HG02973 (cell line): Measurements from ENCODE around the gene LY86.

Experiments
- ATAC-seq: cut with Tn5 transposase; IDR thresholded peaks from one replicate; pipeline ENCODE4 v1.9.1; 2021; ENCODE audit warnings: moderate library complexity; ENCODE audit not compliant: unreplicated experiment

LY86 gene

DNA sequence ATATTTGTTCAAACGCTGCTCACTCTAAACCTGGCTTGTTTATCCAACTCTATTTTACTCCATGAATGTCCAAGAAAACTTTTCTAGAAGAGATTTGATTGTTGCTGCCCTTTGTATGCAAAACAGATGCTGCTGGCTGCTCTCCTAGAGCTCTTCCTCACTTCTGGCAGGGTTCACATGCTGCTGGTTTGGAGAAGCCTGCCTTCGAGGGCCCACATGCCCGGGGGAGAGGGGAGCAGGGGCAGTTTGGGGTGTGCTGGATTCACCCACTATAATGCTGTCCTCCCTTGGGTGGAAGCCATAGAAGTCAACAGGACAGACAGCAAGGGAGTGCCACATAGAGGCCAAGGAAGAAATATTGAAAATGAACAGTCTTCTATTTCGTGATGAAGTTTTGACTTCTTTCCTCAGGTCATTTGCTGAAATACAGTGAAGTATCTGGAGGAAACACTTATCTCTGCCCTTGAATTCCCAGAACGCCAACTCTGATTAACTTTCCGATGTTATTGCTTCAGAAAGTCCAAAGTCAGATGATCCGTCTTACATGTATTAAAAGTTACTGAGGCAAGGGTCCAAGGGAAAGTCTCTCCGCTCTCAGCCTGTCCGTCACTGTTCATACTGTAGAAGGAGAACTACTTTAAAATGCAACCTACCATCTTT, 32.4 kb downstream of the LY86 start:
- ATAC-seq: no peak

DNA sequence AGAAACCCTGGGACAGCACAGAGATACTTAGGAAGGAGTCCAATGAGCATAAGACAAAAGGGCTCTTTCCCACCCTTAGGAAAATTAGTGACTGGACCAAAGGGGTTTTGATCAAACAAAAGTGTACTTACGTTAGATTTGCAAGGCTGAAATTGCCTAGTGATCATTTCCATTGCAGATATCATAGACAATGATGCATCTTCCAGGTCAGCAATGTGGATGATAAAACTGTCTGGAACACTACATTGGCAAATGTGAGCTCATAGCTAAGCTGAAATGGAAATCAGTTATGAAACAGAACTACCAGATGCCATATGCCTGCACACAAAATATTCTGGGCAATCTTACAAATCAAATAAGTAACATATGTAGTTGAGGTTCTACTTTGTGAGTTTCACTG, 34.0 kb downstream of the LY86 start:
- ATAC-seq: no peak

DNA sequence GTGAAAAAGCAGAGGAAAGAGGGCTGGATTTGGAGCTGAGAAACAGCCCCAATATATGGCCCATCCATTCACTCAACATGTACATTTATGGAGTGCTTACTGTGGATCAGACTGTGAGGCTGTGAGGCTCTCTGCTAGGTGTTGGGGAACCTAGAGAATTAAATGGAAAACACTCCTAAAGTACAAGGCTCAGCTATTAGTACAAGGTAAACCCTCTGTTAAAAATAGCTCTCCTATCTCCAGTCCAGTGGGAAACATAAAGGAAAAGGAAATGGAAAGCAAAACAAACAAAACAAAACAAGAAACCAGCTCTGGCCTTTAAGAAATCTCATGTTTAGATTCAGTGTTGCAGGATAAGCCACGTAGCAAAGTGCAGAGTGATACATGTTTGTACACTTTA, 35.0 kb downstream of the LY86 start:
- no peak for ATAC-seq

DNA sequence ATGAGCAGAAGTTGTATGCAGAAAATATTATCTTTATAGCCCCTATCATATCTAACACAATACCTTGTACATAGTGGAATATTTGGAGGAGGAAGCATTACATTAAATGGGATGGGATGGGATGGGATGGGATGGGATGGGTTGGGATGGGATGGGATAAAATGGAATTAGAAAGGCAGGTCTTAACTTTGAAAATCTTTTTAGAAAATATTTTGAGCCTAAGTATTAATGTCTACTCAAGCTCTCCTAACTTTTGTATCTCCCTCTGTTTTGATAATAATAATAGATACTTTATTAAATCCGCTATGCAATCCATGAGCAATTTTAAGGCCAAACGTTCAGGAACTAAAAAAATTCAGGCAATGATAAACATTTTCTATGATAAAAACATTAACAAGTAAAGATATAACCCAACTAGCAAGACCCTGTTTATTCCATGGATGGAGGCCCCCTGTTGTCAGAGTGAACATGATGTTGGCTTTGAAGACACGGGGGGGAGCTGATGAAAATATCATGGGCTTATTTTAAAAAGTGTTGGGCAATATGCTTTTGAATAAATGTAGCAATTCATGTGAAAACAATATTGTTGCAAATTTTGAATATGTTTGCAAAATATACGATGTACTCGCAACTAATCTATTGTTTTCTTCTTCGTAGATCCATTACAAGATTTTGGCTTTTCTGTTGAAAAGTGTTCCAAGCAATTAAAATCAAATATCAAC, 35.9 kb downstream of the LY86 start:
- no peak for ATAC-seq

DNA sequence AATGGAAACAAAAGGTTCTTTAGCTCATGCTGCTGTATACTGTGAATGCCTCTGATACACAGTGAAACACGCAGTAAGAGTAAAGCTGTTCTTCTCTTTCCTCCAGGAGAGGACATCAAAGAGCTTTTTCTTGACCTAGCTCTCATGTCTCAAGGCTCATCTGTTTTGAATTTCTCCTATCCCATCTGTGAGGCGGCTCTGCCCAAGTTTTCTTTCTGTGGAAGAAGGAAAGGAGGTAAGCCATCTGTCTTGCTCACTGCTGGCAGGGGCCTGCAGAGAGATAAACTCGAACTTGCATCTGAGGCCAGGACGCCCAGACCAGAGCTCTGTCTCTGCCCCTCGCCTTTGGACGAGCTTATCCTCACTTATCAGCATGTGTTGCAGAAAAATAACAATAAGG, 37.7 kb downstream of the LY86 start:
- ATAC-seq: no peak

DNA sequence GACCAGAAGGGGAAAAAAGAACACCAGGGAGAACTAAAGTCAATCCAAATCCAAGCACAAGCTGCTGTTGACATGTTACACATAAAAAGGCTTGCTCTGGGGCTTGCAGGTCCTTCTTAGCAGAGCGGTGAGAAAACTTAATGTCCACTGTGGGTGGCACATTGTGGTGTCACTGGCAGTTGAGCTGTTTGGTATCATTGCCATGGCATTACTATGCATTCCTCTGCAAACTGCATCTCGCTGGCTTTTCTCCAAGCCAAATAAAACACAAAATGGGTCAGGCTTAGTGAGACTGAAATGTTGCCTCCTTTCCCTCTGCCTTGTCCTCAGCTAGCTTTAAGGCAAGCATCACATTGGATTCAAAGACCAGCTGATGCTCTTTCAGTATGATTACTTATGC, 40.9 kb downstream of the LY86 start:
- no peak for ATAC-seq

DNA sequence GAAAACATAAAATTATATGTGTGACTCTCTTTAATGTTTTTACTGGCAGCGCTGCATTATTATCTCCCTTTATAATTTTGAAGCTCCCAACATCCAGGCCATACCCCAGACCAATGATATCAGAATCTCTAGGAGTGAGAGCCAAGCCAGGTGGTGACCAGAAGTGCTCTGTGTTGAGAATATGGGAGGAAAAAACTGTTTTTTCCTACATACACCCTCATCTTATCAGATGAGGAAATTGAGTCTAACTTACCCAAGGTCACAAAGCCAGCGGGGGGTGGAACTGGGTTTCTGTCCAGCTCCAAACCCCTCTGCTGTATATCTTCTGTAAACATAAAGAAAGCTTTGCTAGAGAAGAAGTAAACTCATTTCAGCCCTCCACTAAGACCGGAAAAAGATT, 42.5 kb downstream of the LY86 start:
- no peak for ATAC-seq

DNA sequence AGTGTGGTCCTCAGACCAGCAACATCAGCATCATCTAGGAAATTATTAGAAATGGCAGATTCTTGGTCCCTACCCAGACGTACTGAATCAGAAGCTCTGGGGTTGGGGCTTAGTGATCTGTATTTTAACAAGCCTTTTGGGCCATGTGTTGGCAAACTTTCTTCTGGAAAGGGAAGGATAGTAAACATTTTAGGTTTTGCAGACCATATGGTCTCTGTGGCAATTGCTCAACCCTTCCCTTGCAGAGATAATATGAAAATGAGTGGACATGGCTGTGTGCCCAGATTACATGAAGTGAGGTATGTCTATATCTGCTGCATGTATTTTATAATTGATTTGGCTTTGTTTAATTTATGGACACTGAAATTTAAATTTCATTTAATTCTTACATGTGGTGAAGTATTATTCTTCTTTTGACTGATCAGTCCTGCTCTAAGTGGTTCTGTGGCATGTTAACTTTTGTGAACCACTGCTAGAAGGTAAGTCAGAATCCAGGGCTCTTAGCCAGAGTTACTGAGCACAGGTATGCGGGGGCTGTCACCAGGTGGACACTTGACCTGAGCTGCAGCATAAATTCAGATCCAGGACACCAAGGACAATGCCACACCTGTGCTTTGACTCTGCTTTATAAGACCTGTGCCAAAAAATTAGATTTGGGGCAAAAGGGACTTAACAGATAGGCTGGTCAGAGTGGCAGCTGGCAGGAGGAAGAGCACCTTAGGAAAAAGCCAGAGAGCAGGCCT, 43.2 kb downstream of the LY86 start:
- no peak for ATAC-seq

DNA sequence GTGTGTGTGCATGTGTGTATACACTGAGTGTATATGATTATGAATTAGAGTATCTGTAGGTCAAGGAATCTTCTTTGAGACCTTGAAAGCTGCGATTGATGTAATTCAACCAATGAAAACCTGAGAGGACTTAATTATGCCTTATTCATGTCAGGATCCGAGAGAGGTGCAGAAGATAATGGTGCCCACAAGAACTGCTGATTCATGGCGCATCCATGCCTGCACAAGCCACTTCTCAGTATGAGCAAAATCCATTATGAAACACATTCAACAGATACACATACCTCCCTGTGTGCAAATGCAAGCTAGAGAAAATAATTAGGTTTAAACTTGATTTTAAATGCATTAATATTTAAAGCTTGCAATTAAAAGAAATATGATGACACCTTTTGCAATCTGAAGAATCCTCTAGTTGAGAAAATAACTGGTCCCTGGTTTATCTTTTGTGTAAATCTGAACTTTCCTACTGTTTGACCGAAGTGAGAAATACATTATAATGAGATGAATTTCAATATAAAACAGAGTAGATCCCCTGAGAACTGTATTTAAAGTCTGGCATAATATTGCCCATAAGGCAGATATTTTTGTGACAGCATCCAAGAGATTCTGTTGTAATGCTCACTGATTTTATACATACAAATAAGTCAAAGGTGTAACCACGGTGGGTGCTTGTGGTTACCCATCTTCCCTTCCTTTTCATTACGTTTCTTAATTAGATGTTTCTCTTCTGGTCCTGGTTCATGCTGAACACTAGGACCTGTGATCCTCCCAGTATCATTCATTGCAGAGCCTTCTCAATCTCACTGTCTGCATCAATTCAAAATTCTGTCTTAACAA, 45.6 kb downstream of the LY86 start:
- no peak for ATAC-seq

DNA sequence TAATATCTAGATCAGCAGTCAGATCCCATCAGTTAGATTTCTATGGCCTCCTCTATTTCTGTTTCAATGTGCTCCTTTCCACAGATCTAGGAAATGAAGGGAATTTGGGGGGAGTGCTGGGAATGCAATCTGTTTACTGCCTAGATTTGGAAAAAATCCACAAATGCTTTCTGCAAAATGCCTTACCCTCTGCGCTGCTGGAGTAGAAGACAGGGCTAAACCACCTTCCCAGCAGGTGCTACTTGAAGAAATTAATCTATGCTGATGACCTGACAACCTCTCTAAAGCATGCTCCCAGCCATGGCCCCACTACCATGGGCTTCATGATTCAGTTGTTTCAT, 46.2 kb downstream of the LY86 start:
- ATAC-seq: no peak

DNA sequence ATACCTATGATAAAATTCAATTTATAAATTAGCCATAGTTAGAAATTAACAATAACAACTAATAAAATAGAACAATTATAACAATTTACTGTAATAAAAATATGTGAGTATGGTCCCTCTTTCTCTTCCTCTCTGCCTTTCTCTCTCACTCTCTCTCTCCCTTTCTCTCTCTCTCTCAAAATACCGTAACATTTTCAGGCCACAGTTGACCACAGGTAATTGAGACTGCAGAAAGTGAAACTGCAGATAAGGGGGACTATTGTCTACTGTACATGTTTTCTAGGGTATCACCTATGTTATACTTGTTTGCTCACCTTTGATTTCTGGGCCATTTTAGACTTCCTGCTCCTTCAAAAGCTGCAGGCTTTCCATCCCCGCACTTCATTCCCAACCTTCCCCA, 46.8 kb downstream of the LY86 start:
- ATAC-seq: peak; percentile 45

DNA sequence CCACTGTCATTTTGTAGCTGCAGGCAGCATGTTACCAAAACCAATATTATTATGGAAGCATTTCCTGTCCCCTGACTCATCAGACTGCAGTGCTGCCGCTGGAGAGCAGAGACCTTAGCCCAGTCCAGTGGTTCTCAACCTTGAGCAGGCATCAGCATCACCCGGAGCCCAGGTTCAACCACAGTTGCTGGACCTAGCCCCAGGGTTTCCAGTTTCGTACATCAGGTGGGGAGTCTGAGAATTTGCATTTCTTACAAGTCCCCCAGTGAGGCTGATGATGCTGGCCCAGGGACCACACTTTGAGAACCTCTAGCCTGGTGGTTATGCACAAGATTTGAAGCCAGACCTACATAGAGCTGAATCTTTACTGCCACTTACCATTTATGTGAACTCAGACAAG, 47.3 kb downstream of the LY86 start:
- peak; percentile 45 for ATAC-seq

DNA sequence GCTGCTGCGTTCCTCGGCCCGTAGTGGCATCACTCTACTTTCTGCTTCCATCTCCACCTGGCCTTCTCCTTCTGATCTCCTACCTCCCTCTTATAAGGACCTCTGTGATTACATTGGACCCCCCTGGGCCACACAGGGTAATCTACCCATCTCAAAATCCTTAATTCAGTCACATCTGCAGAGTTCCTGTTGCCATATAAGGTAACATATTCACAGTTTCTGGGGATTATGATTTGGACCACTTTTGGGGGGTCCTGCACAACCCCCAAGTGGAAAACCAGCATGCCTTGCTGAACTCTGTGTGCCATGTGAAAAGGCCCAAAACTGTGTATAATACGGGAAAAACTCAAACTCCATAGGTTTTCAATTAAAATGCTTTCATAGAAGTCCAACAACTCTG, 51.1 kb downstream of the LY86 start:
- no peak for ATAC-seq

DNA sequence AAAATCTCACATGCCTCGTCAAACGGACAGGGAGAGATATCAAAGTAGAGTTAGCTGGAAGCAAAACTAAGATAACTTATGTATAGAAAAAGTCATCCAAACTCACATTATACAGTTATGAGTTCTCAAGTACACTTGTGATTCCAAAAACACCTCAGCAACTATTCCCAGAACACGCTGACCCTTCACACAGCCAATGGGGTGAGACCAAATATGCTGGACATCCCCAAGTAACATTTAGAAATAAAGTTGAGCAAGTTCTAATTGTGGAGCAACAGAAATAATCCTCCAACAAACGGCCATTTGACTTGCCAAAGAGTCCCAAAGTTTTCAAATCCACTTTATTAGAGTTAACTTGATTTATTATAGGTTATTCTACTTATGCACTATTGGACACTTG, 52.4 kb downstream of the LY86 start:
- no peak for ATAC-seq

DNA sequence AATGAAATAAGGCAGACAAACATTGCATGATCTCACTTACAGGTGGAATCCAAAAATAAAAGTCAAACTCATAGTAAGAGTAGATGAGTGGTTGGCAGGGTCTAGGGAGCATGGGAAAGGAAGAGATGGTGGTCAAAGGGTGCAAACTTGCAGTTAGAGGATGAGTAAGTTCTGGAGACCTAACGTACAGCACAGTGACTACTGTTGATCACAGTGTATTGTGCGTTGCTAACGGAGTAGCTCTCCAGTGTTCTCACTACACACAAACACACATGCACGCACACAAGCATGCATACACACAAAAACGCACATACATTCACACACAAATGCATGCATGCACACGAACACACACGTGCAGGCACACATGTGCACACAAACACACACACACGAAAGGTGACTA, 54.9 kb downstream of the LY86 start:
- ATAC-seq: peak; percentile 87

DNA sequence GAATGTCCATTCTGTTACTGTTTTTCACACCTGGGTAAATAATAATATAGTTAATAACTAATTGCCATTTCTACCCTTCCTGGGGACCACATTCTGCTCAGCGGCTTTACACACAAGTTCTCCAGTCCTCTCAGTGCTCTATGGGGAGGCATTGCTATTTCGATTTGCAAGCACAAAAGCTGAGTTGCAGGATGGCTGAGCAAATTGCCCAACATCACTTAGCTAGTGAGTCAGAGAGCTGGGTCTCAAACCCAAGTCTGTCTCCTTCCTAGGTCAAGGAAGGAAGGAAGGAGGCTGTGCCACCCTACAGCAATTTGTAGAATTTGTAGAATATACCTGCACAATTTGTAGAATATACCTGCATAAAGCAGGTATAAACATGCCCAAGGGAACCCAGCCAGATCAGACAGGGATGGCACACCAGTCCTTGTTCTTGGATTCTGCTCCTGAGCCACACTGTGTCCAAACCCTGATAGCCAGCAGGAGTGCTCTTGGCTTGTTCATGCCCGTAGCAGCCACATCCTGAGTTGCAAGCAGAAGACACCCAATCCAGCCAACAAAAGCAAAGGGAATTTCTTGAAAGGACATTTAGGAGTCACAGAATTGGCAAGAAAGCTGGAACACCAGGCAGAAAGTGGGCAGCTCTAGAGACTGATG, 56.9 kb downstream of the LY86 start:
- ATAC-seq: no peak

DNA sequence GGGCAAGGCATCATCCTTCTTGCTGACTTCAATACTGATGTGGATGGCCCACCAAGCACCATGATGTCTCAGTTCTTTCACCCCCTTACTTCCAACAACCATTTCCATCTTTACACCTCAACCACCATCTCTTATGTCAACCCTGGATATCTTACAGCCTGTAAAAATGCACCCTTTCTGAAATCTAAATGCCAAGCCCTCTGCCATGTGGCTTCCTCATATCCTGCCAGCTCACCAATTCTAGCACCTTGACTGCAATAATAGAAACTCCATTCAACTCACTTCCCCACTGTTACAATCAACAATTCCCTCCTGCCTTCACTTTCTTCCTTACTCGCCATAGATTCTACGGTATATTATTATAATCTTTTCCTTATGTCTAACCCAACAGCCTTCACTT, 57.9 kb downstream of the LY86 start:
- ATAC-seq: no peak

DNA sequence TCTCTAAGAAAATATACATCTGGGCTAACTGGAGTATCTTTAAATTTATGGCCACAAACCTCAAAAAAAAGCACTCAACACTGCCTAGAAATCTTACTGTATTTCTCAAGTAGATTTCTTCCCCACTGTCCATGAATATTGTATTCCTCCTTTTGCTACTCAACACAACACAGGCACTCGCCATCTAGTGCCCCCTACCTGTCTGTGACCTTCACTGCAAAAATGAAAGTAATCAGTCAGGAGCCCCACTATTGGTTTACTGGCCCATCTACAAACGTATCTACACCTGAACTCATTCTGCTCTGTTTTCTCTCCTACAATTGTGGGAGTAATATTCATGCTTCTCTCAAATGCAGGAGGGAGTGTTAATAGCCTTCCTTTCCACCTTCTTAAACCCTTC, 58.3 kb downstream of the LY86 start:
- no peak for ATAC-seq

DNA sequence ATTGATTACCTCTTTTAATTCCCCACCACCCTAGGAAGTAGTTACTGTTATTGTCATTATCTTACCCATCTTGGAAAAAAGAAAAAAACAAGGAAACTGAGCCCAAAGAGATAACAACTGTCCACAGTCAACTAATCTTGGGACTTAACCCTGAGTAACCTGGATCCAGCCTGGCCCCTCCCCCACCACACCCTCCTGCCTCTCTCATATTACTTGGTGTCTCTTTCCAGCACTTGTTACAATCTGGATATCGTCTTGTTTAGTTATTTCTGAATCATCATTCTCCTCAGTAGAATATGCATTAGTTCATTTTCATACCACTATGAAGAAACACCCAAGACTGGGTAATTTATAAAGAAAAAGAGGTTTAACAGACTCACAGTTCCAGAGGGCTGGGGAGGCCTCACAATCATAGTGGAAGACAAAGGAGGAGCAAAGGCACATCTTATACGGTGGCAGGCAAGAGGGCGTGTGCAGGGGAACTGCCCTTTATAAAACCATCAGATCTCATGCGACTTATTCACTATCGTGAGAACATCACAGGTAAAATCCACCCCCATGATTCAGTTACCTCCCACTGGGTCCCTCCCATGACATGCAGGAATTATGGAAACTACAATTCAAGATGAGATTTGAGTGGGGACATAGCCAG, 60.3 kb downstream of the LY86 start:
- no peak for ATAC-seq

DNA sequence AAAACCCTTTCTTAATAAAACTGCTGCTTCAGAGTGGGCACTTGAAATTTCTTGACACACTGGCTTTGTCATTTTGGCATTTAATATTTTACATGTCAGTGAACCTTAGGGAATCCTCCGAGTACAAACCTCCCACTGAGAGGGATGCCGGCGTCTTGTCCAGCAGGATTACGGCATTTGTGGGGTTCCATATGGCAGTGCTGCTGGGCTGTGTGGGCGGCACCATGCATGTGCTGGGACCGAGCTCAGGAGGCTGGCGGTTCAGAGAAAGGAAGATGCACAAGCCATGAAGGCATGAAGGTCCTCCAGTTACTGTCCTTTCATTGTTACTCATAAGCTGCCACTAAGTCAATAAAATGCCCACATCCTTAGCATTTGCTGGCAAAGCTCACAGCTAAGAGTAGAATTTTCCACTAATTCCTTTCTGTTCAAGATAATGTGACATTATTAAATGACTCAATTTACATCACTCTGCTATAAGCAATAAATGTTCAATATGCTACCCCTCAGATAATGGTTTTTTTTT, 61.4 kb downstream of the LY86 start:
- ATAC-seq: no peak
